SU-DHL-6 (cell line): ENCODE data around the gene IPO4.

Source experiments
- CTCF ChIP-seq: fragments of 200-600 bp; sonication (generic); IDR thresholded peaks from one replicate; pipeline ENCODE4 v1.5.1; 2017; ENCODE audit warnings: antibody characterized with exemption, mild to moderate bottlenecking, low read length, moderate library complexity; ENCODE audit not compliant: insufficient read depth, poor library complexity, severe bottlenecking
- EZH2phosphoT487 ChIP-seq: fragments of 200-600 bp; sonication (generic), shearing (Covaris generic); conservative IDR thresholded peaks from 2 replicates; pipeline ENCODE4 v1.6.1; 2018; ENCODE audit warnings: mild to moderate bottlenecking, antibody characterized with exemption, low read length, moderate library complexity, mixed read lengths

- TF ChIP-seq CTCF (no peak), EZH2phosphoT487 (no peak)
Observed at GRCh38 chr14:24236689-24237462, 48.3 kb upstream of the IPO4 start.
